GM12873 (cell line): Measurements from ENCODE around the gene DSCAML1.

Experiments used
- CTCF ChIP-seq: IDR thresholded peaks from 2 replicates; pipeline ENCODE4 v1.5.1; 2012; ENCODE audit warnings: low read depth, mild to moderate bottlenecking, moderate library complexity, low read length, control low read depth; ENCODE audit not compliant: insufficient read depth; ENCODE audit errors: missing control alignments

DSCAML1 gene

DNA sequence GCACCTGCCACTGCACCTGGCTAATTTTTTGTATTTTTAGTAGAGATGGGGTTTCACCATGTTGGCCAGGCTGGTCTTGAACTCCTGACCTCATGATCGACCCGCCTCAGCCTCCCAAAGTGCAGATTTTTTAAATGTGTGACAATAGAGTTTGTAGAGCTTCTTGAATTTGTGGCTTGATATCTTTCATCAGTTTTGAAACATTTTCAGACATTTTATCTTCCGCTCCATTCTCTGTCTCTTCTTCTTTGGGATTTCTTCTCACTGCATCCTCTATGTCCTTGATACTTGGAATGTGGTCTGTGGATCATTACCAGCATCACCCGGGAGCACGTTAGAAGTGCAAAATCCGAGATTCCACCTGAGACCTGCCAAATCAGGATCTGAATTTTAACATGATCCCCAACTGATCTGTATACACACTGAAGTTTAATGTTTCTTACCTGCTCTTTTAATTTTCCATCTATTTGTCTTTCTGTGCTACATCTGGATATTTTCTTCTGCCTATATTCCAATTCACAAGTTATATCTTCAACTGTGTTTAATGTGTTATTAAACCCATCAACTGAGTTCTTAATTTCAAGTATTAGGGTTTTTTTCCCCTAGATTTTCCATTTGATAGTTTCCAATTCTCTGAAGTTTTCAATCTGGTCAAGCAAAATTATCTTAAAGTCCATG is 343.0 kb downstream of the DSCAML1 start:
- no peak for TF ChIP-seq CTCF

- TF ChIP-seq CTCF: no peak
These were observed 347.8 kb downstream of the DSCAML1 start for GRCh38 chr11:117449111-117449693.

GRCh38 chr11:117444711-117445658 is 352.0 kb downstream of the DSCAML1 start:
- TF ChIP-seq CTCF: no peak

DNA sequence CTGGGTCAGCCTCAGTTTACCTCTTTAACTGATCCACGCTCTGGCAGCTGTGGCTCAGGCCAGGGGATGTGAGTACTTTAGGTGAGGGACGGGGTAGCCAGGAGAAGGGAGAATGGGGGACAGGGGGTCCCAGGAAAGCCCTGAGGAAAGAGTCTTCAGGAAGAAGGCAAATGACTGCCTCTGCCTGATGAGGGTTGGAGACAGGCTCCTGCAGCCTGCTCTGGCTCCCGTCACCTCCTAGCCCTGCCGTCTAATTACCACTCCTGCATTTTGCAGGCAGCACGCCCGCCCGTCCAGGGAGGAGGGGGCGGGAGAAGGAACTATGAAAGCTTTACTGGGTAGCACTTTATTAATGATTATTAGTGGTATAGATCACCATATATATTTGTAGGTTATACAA is 352.8 kb downstream of the DSCAML1 start:
- TF ChIP-seq CTCF: no peak

- peak; percentile 50 for TF ChIP-seq CTCF
These were observed 353.5 kb downstream of the DSCAML1 start for GRCh38 chr11:117443266-117444186.

- TF ChIP-seq CTCF: no peak
These were observed 354.2 kb downstream of the DSCAML1 start for GRCh38 chr11:117442869-117443239.
